KBM-7 (cell line): Measurements from ENCODE around the gene NCOA1.
"Not testable (repeated sequence)": the region's sequence is repeated elsewhere in the genome, so short reads cannot be mapped to it uniquely, and the experiment has no call there.

Experiments used
- DNase-seq: peaks from one replicate; pipeline ENCODE4 v3.0.0-alpha.2; 2015
- in situ Hi-C: fragments of 300-500 bp; cut with MboI; formaldehyde crosslinking; loops from 2 replicates; pipeline ENCODE4 v1.14.3; 2020; ENCODE audit warnings: low sequenced_read_pairs, low pct_unique_long_range_greater_than_20kb, mixed read lengths

The NCOA1 gene

GRCh38 chr2:24490690-24491541 lies at the start of gene NCOA1:
NCOA1 (plus strand) TSS chr2:24491254; CDS start chr2:24658678, 167,424 bp downstream.
- DNase-seq: peak; percentile 92
- in situ Hi-C loops: no loop called here

- DNase-seq: peak; percentile 86
- in situ Hi-C loops: no loop called here
Observed at GRCh38 chr2:24448797-24449196, 42.3 kb upstream of the NCOA1 start.

- DNase-seq: no peak
- in situ Hi-C loops: no loop called here
Observed at GRCh38 chr2:24449344-24449743, 41.7 kb upstream of the NCOA1 start.

- in situ Hi-C loops: no loop called here
- no peak for DNase-seq
Observed at GRCh38 chr2:24451805-24452501, 39.1 kb upstream of the NCOA1 start.

GRCh38 chr2:24452502-24452885 lies 38.6 kb upstream of the NCOA1 start:
- in situ Hi-C loops: no loop called here
- no peak for DNase-seq

- in situ Hi-C loops: no loop called here
- no peak for DNase-seq
Observed at GRCh38 chr2:24453379-24454073, 37.5 kb upstream of the NCOA1 start.

GRCh38 chr2:24454294-24454693 lies 36.8 kb upstream of the NCOA1 start:
- in situ Hi-C loops: no loop called here
- DNase-seq: no peak

- in situ Hi-C loops: no loop called here
- peak; percentile 28 for DNase-seq
Observed at GRCh38 chr2:24456599-24457556, 34.2 kb upstream of the NCOA1 start.

GRCh38 chr2:24457696-24458386 lies 33.2 kb upstream of the NCOA1 start:
- in situ Hi-C loops: no loop called here
- DNase-seq: no peak

- in situ Hi-C loops: no loop called here
- DNase-seq: no peak
Observed at GRCh38 chr2:24459224-24460161, 31.6 kb upstream of the NCOA1 start.

GRCh38 chr2:24461685-24462084 lies 29.4 kb upstream of the NCOA1 start:
- in situ Hi-C loops: no loop called here
- DNase-seq: peak; percentile 70

GRCh38 chr2:24463271-24463670 lies 27.8 kb upstream of the NCOA1 start:
- no peak for DNase-seq
- in situ Hi-C loops: no loop called here

GRCh38 chr2:24466871-24467870 lies 23.9 kb upstream of the NCOA1 start:
- no peak for DNase-seq

GRCh38 chr2:24468453-24468852 lies 22.6 kb upstream of the NCOA1 start:
- DNase-seq, in situ Hi-C loops: not testable (repeated sequence)

More at GRCh38 chr2:24466871-24467870, 23.9 kb upstream of the NCOA1 start:
- in situ Hi-C loops: no loop called here

- DNase-seq: no peak
- in situ Hi-C loops: no loop called here
Observed at GRCh38 chr2:24469148-24469650, 21.9 kb upstream of the NCOA1 start.

GRCh38 chr2:24471662-24472061 lies 19.4 kb upstream of the NCOA1 start:
- no peak for DNase-seq
- in situ Hi-C loops: no loop called here
